ENCODE results near the gene GPR63. TPM values are rescaled to one million over a fixed set of nuclear protein-coding genes. Genes with fewer than 3 reads are reported as not detected.

GPR63 gene
- total and polyA plus RNA-seq, 2 donors (not counting 1 experiment from before 2014, with no cell fraction given) = 0.01 to 0.12 TPM

GRCh38 chr6:96844530-96844929 lies 7.3 kb upstream of the GPR63 start:
- H3K9me3 ChIP-seq (ENCODE audit: control extremely low read depth in 1 of 3, control insufficient read depth in 2 of 3, insufficient read depth in 1 of 3, low read length in 2 of 3) = peaks cover 0 to 7% (median 3%) of the 10 kb centered on the region in 3 donors
- ChIA-PET CTCF (no interaction called here), POLR2A (no interaction called here)
- H3K4me3 ChIP-seq (ENCODE audit: control extremely low read depth in 1 of 5, extremely low read depth in 1 of 5, insufficient read depth in 1 of 5, low read depth in 2 of 5, low read length in 4 of 5) = no peak overlapping the region
- no peaks in the 10 kb centered on the region for H4K20me1 ChIP-seq (ENCODE audit: control insufficient read depth, insufficient read depth, low read length, poor library complexity, severe bottlenecking)
- no peaks in the 10 kb centered on the region for H3K79me2 ChIP-seq (ENCODE audit: control insufficient read depth, insufficient read depth, low read length)
- DNase-seq (no peak), ATAC-seq (ENCODE audit: low read depth) (no peak)
- Mint-ChIP-seq H3K27me3 (peaks cover 37% of the 10 kb centered on the region), H3K4me1 (no peaks in the 10 kb centered on the region), H3K9me3 (ENCODE audit: insufficient read depth) (peaks cover 11% of the 10 kb centered on the region), H3K4me3 (no peak overlapping the region), H3K27ac (no peak overlapping the region)
- H2AFZ ChIP-seq (ENCODE audit: insufficient read depth, low read depth, low read length, poor library complexity, severe bottlenecking) = no peak overlapping the region
- no peak for TF ChIP-seq EZH2 (IDR thresholded peaks at IDR 0.05; ENCODE audit: borderline replicate concordance, insufficient read depth, low read depth, low read length, poor library complexity, severe bottlenecking)
- no peak for TF ChIP-seq CTCF (IDR thresholded peaks at IDR 0.05)
- peaks cover 0 to 10% (median 0%) of the 10 kb centered on the region in 4 experiments for H3K27me3 ChIP-seq (replicated peaks in 1 of 4; ENCODE audit: control extremely low read depth in 1 of 4, control insufficient read depth in 3 of 4, insufficient read depth in 4 of 4, low read length in 3 of 4)
- H3K36me3 ChIP-seq (replicated peaks in 1 of 2; ENCODE audit: control extremely low read depth in 1 of 2, control insufficient read depth in 1 of 2, extremely low read depth in 1 of 2, insufficient read depth in 2 of 2, low read length in 1 of 2) = no peaks in the 10 kb centered on the region
- no peak overlapping the region for H3K27ac ChIP-seq (ENCODE audit: low read length in 2 of 2)
- H3K4me1 ChIP-seq (ENCODE audit: control insufficient read depth in 2 of 2, insufficient read depth in 2 of 2, low read length in 2 of 2) = no peaks in the 10 kb centered on the region
- H3K9ac ChIP-seq (ENCODE audit: low read length) = no peak overlapping the region
- H3K4me2 ChIP-seq (replicated peaks; ENCODE audit: low read depth, low read length, poor library complexity, severe bottlenecking) = no peak overlapping the region
- intact Hi-C loops (cut with micrococcal nuclease) = no loop called here

- no peak overlapping the region for H3K4me3 Mint-ChIP-seq
- POLR2A ChIA-PET = no interaction called here
- no peak overlapping the region for H3K27ac Mint-ChIP-seq
Observed at GRCh38 chr6:96841345-96841744, 4.1 kb upstream of the GPR63 start.

More at GRCh38 chr6:96841345-96841744, 4.1 kb upstream of the GPR63 start:
- Histone ChIP-seq H3K27ac (ENCODE audit: low read length in 2 of 2) (no peak overlapping the region), H3K4me2 (replicated peaks; ENCODE audit: low read depth, low read length, poor library complexity, severe bottlenecking) (no peak overlapping the region), H3K4me1 (ENCODE audit: control insufficient read depth in 2 of 2, insufficient read depth in 2 of 2, low read length in 2 of 2) (peaks cover 11 to 13% of the 10 kb centered on the region in 2 donors), H3K36me3 (replicated peaks in 1 of 2; ENCODE audit: control extremely low read depth in 1 of 2, control insufficient read depth in 1 of 2, extremely low read depth in 1 of 2, insufficient read depth in 2 of 2, low read length in 1 of 2) (no peaks in the 10 kb centered on the region), H3K9ac (ENCODE audit: low read length) (no peak overlapping the region), H3K9me3 (ENCODE audit: control extremely low read depth in 1 of 3, control insufficient read depth in 2 of 3, insufficient read depth in 1 of 3, low read length in 2 of 3) (peaks cover 0 to 3% (median 0%) of the 10 kb centered on the region in 3 donors), H3K79me2 (ENCODE audit: control insufficient read depth, insufficient read depth, low read length) (no peaks in the 10 kb centered on the region), H3K4me3 (ENCODE audit: control extremely low read depth in 1 of 5, extremely low read depth in 1 of 5, insufficient read depth in 1 of 5, low read depth in 2 of 5, low read length in 4 of 5) (no peak overlapping the region), H2AFZ (ENCODE audit: insufficient read depth, low read depth, low read length, poor library complexity, severe bottlenecking) (no peak overlapping the region), H4K20me1 (ENCODE audit: control insufficient read depth, insufficient read depth, low read length, poor library complexity, severe bottlenecking) (no peaks in the 10 kb centered on the region), H3K27me3 (replicated peaks in 1 of 4; ENCODE audit: control extremely low read depth in 1 of 4, control insufficient read depth in 3 of 4, insufficient read depth in 4 of 4, low read length in 3 of 4) (peaks cover 0 to 34% (median 10%) of the 10 kb centered on the region in 4 experiments)
- Mint-ChIP-seq H3K4me1 (peaks cover 14% of the 10 kb centered on the region), H3K9me3 (ENCODE audit: insufficient read depth) (peaks cover 5% of the 10 kb centered on the region), H3K27me3 (peaks cover 50% of the 10 kb centered on the region)
- no CpG with 5 or more reads among the region's 2 CpGs for WGBS (ENCODE audit: insufficient coverage)
- intact Hi-C loops (cut with micrococcal nuclease) = no loop called here
- ATAC-seq (ENCODE audit: low read depth) (no peak), DNase-seq (no peak)
- TF ChIP-seq EZH2 (IDR thresholded peaks at IDR 0.05; ENCODE audit: borderline replicate concordance, insufficient read depth, low read depth, low read length, poor library complexity, severe bottlenecking) (no peak), CTCF (IDR thresholded peaks at IDR 0.05) (no peak)
- CTCF ChIA-PET = no interaction called here

All from B cell (primary cell).